ENCODE results near the gene WDR33. TPM values are rescaled to one million over a fixed set of nuclear protein-coding genes. Genes with fewer than 3 reads are reported as not detected.

WDR33 gene
- total and polyA plus RNA-seq, 10 of the 15 experiments (the other 5 are each of a cell fraction or from before 2014, with no cell fraction given): 29.2 to 73.8 (median 45.6) TPM

GRCh38 chr2:127652786-127653357 lies 158.1 kb downstream of the WDR33 start:
- RAD21 ChIA-PET (ENCODE audit: unreplicated experiment): interaction anchor here (3.1 kb wide), 1 partner anchor 62 kb away, joined by 12 read pairs; no protein-coding TSS in a partner anchor
- POLR2A ChIA-PET: interaction anchor here (0.5 kb wide), 1 partner anchor 575 kb away, joined by 9 read pairs; no protein-coding TSS in a partner anchor
- TF ChIP-seq BRCA1 (IDR thresholded peaks at IDR 0.05; ENCODE audit: low read depth, low read length) (no peak), BCLAF1 (IDR thresholded peaks at IDR 0.05) (no peak), CBFB (IDR thresholded peaks at IDR 0.05; ENCODE audit: low read depth) (no peak), ZBED1 (IDR thresholded peaks at IDR 0.05; ENCODE audit: borderline replicate concordance) (no peak), CBX3 (IDR thresholded peaks at IDR 0.05; ENCODE audit: borderline replicate concordance, low read depth) (no peak), GATAD2B (conservative IDR thresholded peaks at IDR 0.05; ENCODE audit: low read depth) (no peak), IKZF2 (IDR thresholded peaks at IDR 0.05) (no peak), MTA3 (IDR thresholded peaks at IDR 0.05; ENCODE audit: borderline replicate concordance, low read length) (no peak), SREBF1 (IDR thresholded peaks at IDR 0.05; ENCODE audit: low read length) (no peak), EZH2 (IDR thresholded peaks at IDR 0.05; ENCODE audit: borderline replicate concordance, control insufficient read depth, low read depth, low read length) (no peak), NFIC (IDR thresholded peaks at IDR 0.05; ENCODE audit: low read depth, low read length) (no peak), POLR2AphosphoS2 (IDR thresholded peaks at IDR 0.05; ENCODE audit: low read depth, low read length) (no peak), ELK1 (IDR thresholded peaks at IDR 0.05; ENCODE audit: low read depth, low read length) (no peak), IRF4 (IDR thresholded peaks at IDR 0.05; ENCODE audit: low read depth, low read length) (no peak), SMC3 (IDR thresholded peaks at IDR 0.05; ENCODE audit: borderline replicate concordance, low read length) (no peak), REST (IDR thresholded peaks at IDR 0.05; ENCODE audit: low read depth, low read length) (no peak)

More at GRCh38 chr2:127652786-127653357, 158.1 kb downstream of the WDR33 start:
- no peaks in the 10 kb centered on the region for H3K36me3 ChIP-seq (ENCODE audit: control insufficient read depth in 2 of 2, insufficient read depth in 2 of 2, low read length in 1 of 2)
- 53% methylated on average over 25 of the region's 25 CpGs for WGBS (ENCODE audit: insufficient coverage, insufficient replicate concordance, low lambda C conversion rate, missing lambda C conversion rate)
- H3K4me1 ChIP-seq (ENCODE audit: control insufficient read depth, insufficient read depth, low read length): no peaks in the 10 kb centered on the region
- H2AFZ ChIP-seq (ENCODE audit: control insufficient read depth, low read depth, low read length): no peak overlapping the region
- CTCF ChIA-PET: interaction anchor here (0.7 to 8.3 kb wide), 5 partner anchors 12 to 78 kb away, joined by 3 to 90 read pairs (median 3); no protein-coding TSS in a partner anchor
- in situ Hi-C loops (cut with MboI): no loop called here
- no peaks in the 10 kb centered on the region for H3K79me2 ChIP-seq (ENCODE audit: control insufficient read depth, insufficient read depth, low read length)
- BruUV-seq (replicated peaks): no TSS peak
- no peak overlapping the region for H3K4me2 ChIP-seq (ENCODE audit: control insufficient read depth, insufficient read depth)
- no peaks in the 10 kb centered on the region for H3K27me3 ChIP-seq (replicated peaks in 1 of 2; ENCODE audit: control insufficient read depth in 2 of 2, insufficient read depth in 2 of 2, low read length in 1 of 2)
- no peak overlapping the region for H3K4me3 ChIP-seq
- SMC1A ChIA-PET (ENCODE audit: uncharacterized antibody, unreplicated experiment): interaction anchor here (1.0 to 4.6 kb wide), 2 partner anchors 14 to 62 kb away, joined by 3 to 26 read pairs; no protein-coding TSS in a partner anchor
- H3K9me3 ChIP-seq (replicated peaks; ENCODE audit: control insufficient read depth, insufficient read depth, low read length): no peaks in the 10 kb centered on the region
- no peaks in the 10 kb centered on the region for H4K20me1 ChIP-seq (ENCODE audit: control insufficient read depth, insufficient read depth)
- no peak for ATAC-seq
- no peak for FAIRE-seq
- DNase-seq (ENCODE audit: low read depth, low spot score): no peak
- H3K9ac ChIP-seq (ENCODE audit: control insufficient read depth, insufficient read depth, low read length): no peak overlapping the region
- no peak overlapping the region for H3K27ac ChIP-seq (ENCODE audit: control insufficient read depth, insufficient read depth)
- intact Hi-C loops (cut with micrococcal nuclease; ENCODE audit: unreplicated experiment): no loop called here
